Neutrophil (primary cell): ENCODE results near the gene BRD7.

Experiments
- H3K27ac ChIP-seq: fragments of 200-600 bp; sonication (generic); 2 replicates; pipeline ENCODE4 v1.5.1; 2016; ENCODE audit warnings: mild to moderate bottlenecking, moderate library complexity
- H3K27me3 ChIP-seq: fragments of 200-600 bp; sonication (generic); 2 replicates; pipeline ENCODE4 v1.6.0; 2016; ENCODE audit warnings: mild to moderate bottlenecking
- H3K36me3 ChIP-seq: fragments of 200-600 bp; sonication (generic); 2 replicates; pipeline ENCODE4 v1.5.1; 2017
- H3K4me1 ChIP-seq, 2 experiments: fragments of 200-600 bp in 1 of 2; sonication (generic) in 1 of 2; 1 replicate in 1 of 2; 2 replicates in 1 of 2; pipeline versions ENCODE4 v1.5.1 to v1.6.1; 2013 to 2016; ENCODE audit warnings: low read depth in 1 of 2, low read length in 1 of 2, mild to moderate bottlenecking in 1 of 2, moderate library complexity in 1 of 2; ENCODE audit not compliant: control insufficient read depth in 1 of 2, insufficient read depth in 1 of 2
- H3K4me3 ChIP-seq, 2 experiments: fragments of 200-600 bp in 1 of 2; sonication (generic) in 1 of 2; 1 replicate in 1 of 2; 2 replicates in 1 of 2; pipeline ENCODE4 v1.5.1; 2013 to 2016; ENCODE audit warnings: low read depth in 1 of 2, low read length in 1 of 2, mild to moderate bottlenecking in 1 of 2, moderate library complexity in 1 of 2
- H3K9me3 ChIP-seq: fragments of 200-600 bp; sonication (generic); 2 replicates; pipeline ENCODE4 v1.5.1; 2016
- TF ChIP-seq, protein P1 (sequence below): fragments of 200-600 bp; sonication (generic); IDR thresholded peaks from 2 replicates; pipeline ENCODE4 v1.5.1; 2016; ENCODE audit warnings: antibody characterized with exemption

The BRD7 gene

DNA sequence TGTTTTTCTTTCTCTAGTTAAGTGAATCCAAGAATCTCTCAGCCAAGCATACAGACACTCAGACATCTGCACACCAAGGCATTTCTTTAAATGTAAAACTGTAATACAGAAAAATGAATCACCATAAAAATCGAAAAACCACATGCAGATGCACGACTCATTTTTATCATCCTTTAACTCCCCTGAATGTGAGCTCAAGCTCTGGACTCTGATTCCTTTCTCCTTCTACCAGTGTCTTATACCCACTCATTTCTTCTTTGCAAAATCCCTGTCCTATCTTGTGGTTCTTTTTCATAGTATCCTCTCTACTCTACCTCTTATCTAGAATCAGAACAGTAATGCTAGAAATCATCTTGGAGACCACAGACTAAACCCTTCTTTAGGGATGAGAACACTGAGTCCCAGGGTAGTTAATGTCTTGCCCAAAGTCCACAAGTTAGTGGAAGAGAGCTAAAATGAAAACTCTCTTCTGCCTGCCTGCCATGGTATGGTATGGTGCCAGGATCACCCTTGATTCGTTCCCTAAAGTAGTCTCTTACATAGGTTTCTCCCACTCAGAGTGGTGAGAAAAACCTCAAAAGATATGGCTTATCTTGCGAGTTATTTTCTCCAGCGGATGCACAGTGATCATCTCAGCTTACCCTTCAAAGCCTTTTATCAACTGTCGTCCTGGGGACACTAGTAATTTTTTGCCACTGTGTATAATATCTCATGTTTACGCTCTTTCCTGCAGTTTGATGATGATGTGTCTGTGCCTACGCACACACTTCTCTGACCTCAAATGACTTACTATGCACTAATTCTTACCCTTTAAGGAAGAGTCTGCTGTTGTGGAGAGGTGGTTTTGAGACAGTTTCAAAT lies 30.2 kb downstream of the BRD7 start:
- Histone ChIP-seq H3K9me3 (no peaks in the 10 kb centered on the region), H3K27me3 (no peaks in the 10 kb centered on the region), H3K4me1 (no peaks in the 10 kb centered on the region), H3K4me3 (no peak overlapping the region), H3K36me3 (peaks cover 62% of the 10 kb centered on the region), H3K27ac (no peak overlapping the region)
- TF ChIP-seq, protein P1, sequence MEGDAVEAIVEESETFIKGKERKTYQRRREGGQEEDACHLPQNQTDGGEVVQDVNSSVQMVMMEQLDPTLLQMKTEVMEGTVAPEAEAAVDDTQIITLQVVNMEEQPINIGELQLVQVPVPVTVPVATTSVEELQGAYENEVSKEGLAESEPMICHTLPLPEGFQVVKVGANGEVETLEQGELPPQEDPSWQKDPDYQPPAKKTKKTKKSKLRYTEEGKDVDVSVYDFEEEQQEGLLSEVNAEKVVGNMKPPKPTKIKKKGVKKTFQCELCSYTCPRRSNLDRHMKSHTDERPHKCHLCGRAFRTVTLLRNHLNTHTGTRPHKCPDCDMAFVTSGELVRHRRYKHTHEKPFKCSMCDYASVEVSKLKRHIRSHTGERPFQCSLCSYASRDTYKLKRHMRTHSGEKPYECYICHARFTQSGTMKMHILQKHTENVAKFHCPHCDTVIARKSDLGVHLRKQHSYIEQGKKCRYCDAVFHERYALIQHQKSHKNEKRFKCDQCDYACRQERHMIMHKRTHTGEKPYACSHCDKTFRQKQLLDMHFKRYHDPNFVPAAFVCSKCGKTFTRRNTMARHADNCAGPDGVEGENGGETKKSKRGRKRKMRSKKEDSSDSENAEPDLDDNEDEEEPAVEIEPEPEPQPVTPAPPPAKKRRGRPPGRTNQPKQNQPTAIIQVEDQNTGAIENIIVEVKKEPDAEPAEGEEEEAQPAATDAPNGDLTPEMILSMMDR: no peak

GRCh38 chr16:50336884-50337283 lies 31.9 kb downstream of the BRD7 start:
- H3K27ac ChIP-seq: no peak overlapping the region
- H3K4me1 ChIP-seq: no peaks in the 10 kb centered on the region
- no peak overlapping the region for H3K4me3 ChIP-seq
- no peaks in the 10 kb centered on the region for H3K9me3 ChIP-seq
- TF ChIP-seq, protein P1: no peak
- H3K36me3 ChIP-seq: peaks cover 59% of the 10 kb centered on the region
- H3K27me3 ChIP-seq: no peaks in the 10 kb centered on the region

DNA sequence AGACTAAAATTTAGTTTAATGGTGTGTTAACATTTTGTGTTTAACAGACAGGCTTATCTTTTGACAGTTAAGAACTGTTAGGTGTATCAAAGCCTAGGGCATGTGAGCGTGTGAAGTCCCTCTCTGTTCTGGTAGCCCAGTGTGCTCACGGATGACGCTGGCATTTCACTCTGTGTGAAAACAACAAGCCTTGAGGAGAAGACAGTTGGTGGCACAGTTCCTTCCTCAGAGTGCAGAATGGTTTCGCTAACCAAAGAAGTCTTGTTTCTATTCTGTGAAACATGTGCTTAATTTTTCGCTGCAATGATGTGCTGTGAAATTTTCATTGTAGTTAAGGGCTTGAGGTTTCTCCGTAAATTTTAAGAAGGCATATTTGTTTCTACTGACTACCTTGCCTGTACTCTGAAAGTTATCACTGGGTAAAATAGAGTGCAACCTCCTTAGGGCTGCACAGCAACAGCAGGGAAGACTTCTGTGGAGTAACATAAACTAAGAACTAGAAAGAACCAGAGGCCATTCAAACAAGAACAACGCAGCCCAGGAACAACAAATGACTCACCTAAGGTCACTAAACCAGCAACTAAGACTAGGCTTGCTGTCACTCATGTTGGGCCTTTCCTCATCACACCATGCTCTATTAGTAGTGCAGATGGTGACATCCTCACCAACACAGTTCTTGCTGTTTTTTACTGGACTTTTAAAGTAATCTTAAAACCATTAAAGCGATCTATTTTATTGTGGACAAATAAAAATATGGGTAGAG lies 33.4 kb downstream of the BRD7 start:
- Histone ChIP-seq H3K27me3 (no peaks in the 10 kb centered on the region), H3K36me3 (peaks cover 54% of the 10 kb centered on the region), H3K4me1 (no peaks in the 10 kb centered on the region), H3K9me3 (no peaks in the 10 kb centered on the region), H3K4me3 (no peak overlapping the region), H3K27ac (no peak overlapping the region)
- TF ChIP-seq, protein P1: no peak

GRCh38 chr16:50334106-50334975 lies 34.4 kb downstream of the BRD7 start:
- Histone ChIP-seq H3K27me3 (no peaks in the 10 kb centered on the region), H3K36me3 (peaks cover 49% of the 10 kb centered on the region), H3K4me1 (no peaks in the 10 kb centered on the region), H3K4me3 (no peak overlapping the region), H3K27ac (no peak overlapping the region), H3K9me3 (no peaks in the 10 kb centered on the region)
- TF ChIP-seq, protein P1: no peak

DNA sequence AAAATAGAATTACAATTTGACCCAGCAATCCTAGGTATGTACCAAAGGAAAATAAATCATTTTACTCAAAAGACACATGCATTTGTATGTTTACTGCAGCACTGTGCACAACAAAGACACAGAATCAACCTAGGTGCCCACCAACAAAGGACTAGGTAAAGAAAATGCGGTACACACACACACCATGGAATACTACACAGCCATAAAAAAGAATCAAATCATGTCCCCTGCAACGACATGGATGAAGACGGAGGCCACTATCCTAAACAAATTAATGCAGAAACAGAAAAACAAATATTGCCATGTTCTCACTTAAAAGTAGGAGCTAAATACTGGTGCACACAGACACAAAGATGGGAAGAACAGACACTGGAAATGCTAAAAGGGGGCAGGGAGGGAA lies 36.2 kb downstream of the BRD7 start:
- H3K36me3 ChIP-seq: peaks cover 52% of the 10 kb centered on the region
- TF ChIP-seq, protein P1: no peak
- H3K27ac ChIP-seq: no peak overlapping the region
- no peak overlapping the region for H3K4me3 ChIP-seq
- no peaks in the 10 kb centered on the region for H3K9me3 ChIP-seq
- no peaks in the 10 kb centered on the region for H3K4me1 ChIP-seq
- no peaks in the 10 kb centered on the region for H3K27me3 ChIP-seq
